H9 (cell line): Measurements from ENCODE around the gene DCC. TPM values are rescaled to one million over a fixed set of nuclear protein-coding genes. Genes with fewer than 3 reads are reported as not detected.

Experiments used
- DNase-seq: peaks from one replicate; pipeline ENCODE4 v3.0.0-alpha.2; 2017
- H2AFZ ChIP-seq: one replicate; pipeline ENCODE4 v1.6.1; 2013; ENCODE audit warnings: mild to moderate bottlenecking, low read length, control low read depth, moderate library complexity
- H2AK5ac ChIP-seq: 2 replicates; pipeline ENCODE4 v1.6.1; 2013; ENCODE audit warnings: low read length, control low read depth, mixed read lengths; ENCODE audit not compliant: insufficient read length
- H2BK120ac ChIP-seq: one replicate; pipeline ENCODE4 v1.6.1; 2013; ENCODE audit warnings: low read depth, mild to moderate bottlenecking, low read length, control low read depth, inconsistent platforms; ENCODE audit not compliant: poor library complexity, severe bottlenecking
- H2BK12ac ChIP-seq: 2 replicates; pipeline ENCODE4 v1.6.1; 2013; ENCODE audit warnings: low read length, control low read depth, mixed read lengths, low read depth; ENCODE audit not compliant: insufficient read length
- H2BK15ac ChIP-seq: 2 replicates; pipeline ENCODE4 v1.6.1; 2013; ENCODE audit warnings: low read depth, low read length, control low read depth
- H2BK20ac ChIP-seq: one replicate; pipeline ENCODE4 v1.6.1; 2013; ENCODE audit warnings: low read depth, mild to moderate bottlenecking, low read length, control low read depth, inconsistent platforms; ENCODE audit not compliant: poor library complexity, severe bottlenecking
- H2BK5ac ChIP-seq: 2 replicates; pipeline ENCODE4 v1.6.1; 2013; ENCODE audit warnings: low read length, control low read depth, mixed read lengths; ENCODE audit not compliant: insufficient read length
- H3K14ac ChIP-seq: 2 replicates; pipeline ENCODE4 v1.6.1; 2013; ENCODE audit warnings: low read length, control low read depth; ENCODE audit not compliant: insufficient read depth
- H3K18ac ChIP-seq: 2 replicates; pipeline ENCODE4 v1.6.1; 2013; ENCODE audit warnings: low read depth, mild to moderate bottlenecking, mixed read lengths, low read length, control low read depth; ENCODE audit not compliant: insufficient read length
- H3K23ac ChIP-seq: 2 replicates; pipeline ENCODE4 v1.6.1; 2013; ENCODE audit warnings: low read length, control low read depth, mixed read lengths, low read depth; ENCODE audit not compliant: insufficient read length
- H3K23me2 ChIP-seq: 2 replicates; pipeline ENCODE4 v1.6.1; 2013; ENCODE audit warnings: low read depth, mild to moderate bottlenecking, mixed read lengths, low read length, control low read depth; ENCODE audit not compliant: insufficient read length, poor library complexity, severe bottlenecking
- H3K27ac ChIP-seq: 2 replicates; pipeline ENCODE4 v1.5.1; 2013; ENCODE audit warnings: low read length, control low read depth, mixed read lengths, low read depth; ENCODE audit not compliant: insufficient read length
- H3K27me3 ChIP-seq: 2 replicates; pipeline ENCODE4 v1.6.1; 2013; ENCODE audit warnings: low read length, control low read depth, inconsistent platforms; ENCODE audit not compliant: insufficient read depth
- H3K4ac ChIP-seq: 2 replicates; pipeline ENCODE4 v1.6.1; 2013; ENCODE audit warnings: low read depth, mild to moderate bottlenecking, control low read depth, inconsistent platforms, low read length, moderate library complexity
- H3K4me1 ChIP-seq: 2 replicates; pipeline ENCODE4 v1.6.1; 2013; ENCODE audit warnings: low read length, control low read depth, inconsistent platforms; ENCODE audit not compliant: insufficient read depth
- H3K4me2 ChIP-seq: 2 replicates; pipeline ENCODE4 v1.6.1; 2013; ENCODE audit warnings: low read length, control low read depth, mixed read lengths; ENCODE audit not compliant: insufficient read length, insufficient read depth
- H3K56ac ChIP-seq: 2 replicates; pipeline ENCODE4 v1.6.1; 2013; ENCODE audit warnings: low read depth, mild to moderate bottlenecking, mixed read lengths, low read length, control low read depth; ENCODE audit not compliant: insufficient read length
- H3K79me1 ChIP-seq: 2 replicates; pipeline ENCODE4 v1.6.1; 2013; ENCODE audit warnings: low read depth, mild to moderate bottlenecking, moderate library complexity, low read length, control low read depth, inconsistent platforms; ENCODE audit not compliant: insufficient read depth, poor library complexity, severe bottlenecking
- H3K79me2 ChIP-seq: 2 replicates; pipeline ENCODE4 v1.6.1; 2013; ENCODE audit warnings: low read length, control low read depth, inconsistent platforms; ENCODE audit not compliant: insufficient read depth
- H3K9ac ChIP-seq: 2 replicates; pipeline ENCODE4 v1.6.1; 2013; ENCODE audit warnings: low read length, control low read depth, mixed read lengths; ENCODE audit not compliant: insufficient read length; ENCODE audit errors: extremely low read depth
- H3K9me3 ChIP-seq: one replicate; pipeline ENCODE4 v1.6.1; 2013; ENCODE audit warnings: low read depth, low read length, inconsistent platforms; ENCODE audit not compliant: control insufficient read depth
- H3T11ph ChIP-seq: one replicate; pipeline ENCODE4 v1.6.1; 2013; ENCODE audit warnings: mild to moderate bottlenecking, low read length, control low read depth, inconsistent platforms
- H4K20me1 ChIP-seq: one replicate; pipeline ENCODE4 v1.6.1; 2013; ENCODE audit not compliant: control insufficient read depth, insufficient read length, insufficient read depth
- H4K5ac ChIP-seq: 2 replicates; pipeline ENCODE4 v1.6.1; 2013; ENCODE audit warnings: low read depth, mild to moderate bottlenecking, mixed read lengths, low read length, control low read depth; ENCODE audit not compliant: insufficient read length
- H4K8ac ChIP-seq: replicated peaks from 2 replicates; pipeline ENCODE4 v1.6.1; 2013; ENCODE audit warnings: low read length, control low read depth, mixed read lengths, low read depth; ENCODE audit not compliant: insufficient read length
- H4K91ac ChIP-seq: 2 replicates; pipeline ENCODE4 v1.6.1; 2013; ENCODE audit warnings: low read depth, mild to moderate bottlenecking, moderate library complexity, mixed read lengths, low read length, control low read depth; ENCODE audit not compliant: insufficient read length
- H3K27ac Mint-ChIP-seq, 3 experiments: 2 replicates in 2 of 3; 3 replicates in 1 of 3; pipeline ENCODE4 v1.8.0; 2020 to 2021; ENCODE audit warnings: mixed read lengths in 3 of 3, mild to moderate bottlenecking in 1 of 3, moderate library complexity in 1 of 3
- H3K27me3 Mint-ChIP-seq: 2 replicates; pipeline ENCODE4 v1.8.0; 2021; ENCODE audit warnings: low read depth, mild to moderate bottlenecking, moderate library complexity, mixed read lengths
- H3K36me3 Mint-ChIP-seq, 3 experiments: 2 replicates in 2 of 3; 3 replicates in 1 of 3; pipeline ENCODE4 v1.8.0; 2020 to 2021; ENCODE audit warnings: low read depth in 3 of 3, mixed read lengths in 3 of 3; ENCODE audit not compliant: insufficient read depth in 1 of 3
- H3K4me1 Mint-ChIP-seq, 2 experiments: 2 replicates each; pipeline ENCODE4 v1.8.0; 2020; ENCODE audit warnings: mixed read lengths in 2 of 2
- H3K4me3 Mint-ChIP-seq, 2 experiments: 2 replicates in 1 of 2; 3 replicates in 1 of 2; pipeline ENCODE4 v1.8.0; 2020 to 2021; ENCODE audit warnings: mild to moderate bottlenecking in 2 of 2, mixed read lengths in 2 of 2, moderate library complexity in 1 of 2
- H3K9me3 Mint-ChIP-seq, 2 experiments: 2 replicates in 1 of 2; 3 replicates in 1 of 2; pipeline ENCODE4 v1.8.0; 2020; ENCODE audit warnings: mild to moderate bottlenecking in 2 of 2, mixed read lengths in 2 of 2, moderate library complexity in 1 of 2
- CTCF ChIP-seq: fragments of 200-600 bp; sonication (generic); conservative IDR thresholded peaks from 3 replicates; pipeline ENCODE4 v1.8.0; 2021; ENCODE audit warnings: antibody characterized with exemption, mild to moderate bottlenecking
- total RNA-seq: library from RNA; stranded (reverse); gene quantifications from 2 replicates; pipeline ENCODE4 v1.2.1, GENCODE V29; 2021

Gene DCC
- total RNA-seq, 1 experiment from 2014 or later, result 0.35 TPM

GRCh38 chr18:52691841-52692240, 351.8 kb downstream of the DCC start:
- Histone ChIP-seq H4K5ac (no peak overlapping the region), H3K9me3 (no peaks in the 10 kb centered on the region), H3K56ac (no peak overlapping the region), H2BK120ac (no peak overlapping the region), H2BK15ac (no peak overlapping the region), H4K8ac (no peak overlapping the region), H2BK12ac (no peak overlapping the region), H2AK5ac (no peak overlapping the region), H3K14ac (no peak overlapping the region), H2BK20ac (no peak overlapping the region), H3K23me2 (no peaks in the 10 kb centered on the region), H3K18ac (no peak overlapping the region), H3K79me2 (no peaks in the 10 kb centered on the region), H2AFZ (no peak overlapping the region), H3K23ac (no peak overlapping the region), H3K4ac (no peak overlapping the region), H3K79me1 (no peaks in the 10 kb centered on the region), H3K27ac (no peak overlapping the region), H3T11ph (no peak overlapping the region), H3K9ac (no peak overlapping the region), H2BK5ac (no peak overlapping the region), H3K4me2 (no peak overlapping the region), H3K27me3 (no peaks in the 10 kb centered on the region), H4K91ac (no peak overlapping the region), H4K20me1 (no peaks in the 10 kb centered on the region), H3K4me1 (no peaks in the 10 kb centered on the region)
- Mint-ChIP-seq H3K9me3 (no peaks in the 10 kb centered on the region), H3K27me3 (no peaks in the 10 kb centered on the region; the same call in 1 of the 2 replicates), H3K27ac (no peak overlapping the region), H3K4me1 (peaks cover 4% of the 10 kb centered on the region in 2 experiments; a peak in 3 of 4 replicates), H3K4me3 (no peak overlapping the region), H3K36me3 (no peaks in the 10 kb centered on the region)
- TF ChIP-seq CTCF, result no peak
- DNase-seq, result no peak
